GM10248 (cell line): ENCODE data around the gene ZNF23.
A peak's percentile ranks its signal among the peaks of the same experiment; 100 is the strongest.

Source experiments
- CTCF ChIA-PET: fragments of 300-600 bp; sonication (Branson Sonifier 250); formaldehyde crosslinking; extraction: SDS; loops from one replicate; lab custom pipeline; 2021; ENCODE audit warnings: antibody characterized with exemption; lab: Yijun Ruan, JAX
- POLR2A ChIA-PET: fragments of 350-650 bp; sonication (Branson Sonifier 250); formaldehyde crosslinking; extraction: SDS; loops from one replicate; lab custom pipeline; 2020; ENCODE audit warnings: antibody characterized with exemption; lab: Yijun Ruan, JAX
- DNase-seq: peaks from one replicate; pipeline ENCODE4 v3.0.0; 2012; ENCODE audit errors: extremely low spot score
- CTCF ChIP-seq: IDR thresholded peaks from 2 replicates; pipeline ENCODE4 v1.5.1; 2012; ENCODE audit warnings: mild to moderate bottlenecking, low read depth; ENCODE audit errors: extremely low read depth, missing control alignments, control extremely low read depth

The ZNF23 gene

GRCh38 chr16:71428883-71429282, 33.2 kb downstream of the ZNF23 start:
- CTCF ChIA-PET: interaction anchor here (2.0 to 11.6 kb wide), 4 partner anchors 11 to 182 kb away, joined by 7 to 93 read pairs (median 12); no protein-coding TSS in a partner anchor
- POLR2A ChIA-PET: no interaction called here
- TF ChIP-seq CTCF: no peak
- DNase-seq: no peak

GRCh38 chr16:71428385-71428784, 33.7 kb downstream of the ZNF23 start:
- ChIA-PET CTCF (interaction anchor here (2.0 to 11.6 kb wide), 4 partner anchors 11 to 182 kb away, joined by 7 to 93 read pairs (median 12); no protein-coding TSS in a partner anchor), POLR2A (no interaction called here)
- TF ChIP-seq CTCF: no peak

GRCh38 chr16:71426880-71427615, 35.0 kb downstream of the ZNF23 start:
- TF ChIP-seq CTCF: no peak
- ChIA-PET POLR2A (no interaction called here), CTCF (interaction anchor here (0.9 to 11.6 kb wide), 6 partner anchors 9 to 184 kb away, joined by 3 to 93 read pairs (median 4); no protein-coding TSS in a partner anchor)
- DNase-seq: no peak

More at GRCh38 chr16:71428385-71428784, 33.7 kb downstream of the ZNF23 start:
- no peak for DNase-seq

- CTCF ChIA-PET: interaction anchor here (0.7 to 11.6 kb wide), 6 partner anchors 10 to 185 kb away, joined by 3 to 93 read pairs (median 4); no protein-coding TSS in a partner anchor
- POLR2A ChIA-PET: no interaction called here
- peak; percentile 46 for DNase-seq
- no peak for TF ChIP-seq CTCF
These were observed 35.8 kb downstream of the ZNF23 start for GRCh38 chr16:71426069-71426879.

- TF ChIP-seq CTCF: no peak
- no peak for DNase-seq
- ChIA-PET POLR2A (no interaction called here), CTCF (interaction anchor here (0.7 to 11.6 kb wide), 5 partner anchors 14 to 185 kb away, joined by 3 to 93 read pairs (median 10); no protein-coding TSS in a partner anchor)
These were observed 36.3 kb downstream of the ZNF23 start for GRCh38 chr16:71425746-71426068.

GRCh38 chr16:71424626-71425025, 37.4 kb downstream of the ZNF23 start:
- no peak for TF ChIP-seq CTCF
- DNase-seq: no peak
- ChIA-PET CTCF (interaction anchor here (1.3 to 11.6 kb wide), 4 partner anchors 13 to 187 kb away, joined by 3 to 93 read pairs (median 12); no protein-coding TSS in a partner anchor), POLR2A (no interaction called here)
